OCI-LY7 (cell line): Measurements from ENCODE around the gene KAZN. TPM values are rescaled to one million over a fixed set of nuclear protein-coding genes. Genes with fewer than 3 reads are reported as not detected.

Experiments
- BruUV-seq: library from RNA; stranded (reverse); fragments of 400-500 nt; replicated peaks from 2 replicates; lab custom pipeline; 2021; lab: Mats Ljungman, UMichigan
- CTCF ChIA-PET: fragments of 300-600 bp; sonication (Branson Sonifier 250); formaldehyde crosslinking; loops from one replicate; lab custom pipeline; 2022; ENCODE audit warnings: antibody characterized with exemption; ENCODE audit not compliant: unreplicated experiment; lab: Charles Lee
- POLR2A ChIA-PET: fragments of 300-600 bp; sonication (Branson Sonifier 250); formaldehyde crosslinking; loops from one replicate; lab custom pipeline; 2022; ENCODE audit warnings: antibody characterized with exemption; lab: Charles Lee
- DNase-seq: peaks from one replicate; pipeline ENCODE4 v3.0.0-alpha.2; 2015; ENCODE audit warnings: low spot score
- H2AFZ ChIP-seq: fragments of 200-600 bp; sonication (generic), shearing (Covaris generic); 2 replicates; pipeline ENCODE4 v1.6.1; 2014; ENCODE audit warnings: mild to moderate bottlenecking, antibody characterized with exemption, low read length, moderate library complexity
- H3K27ac ChIP-seq: fragments of 200-600 bp; sonication (generic); 2 replicates; pipeline ENCODE4 v1.5.1; 2014; ENCODE audit warnings: mixed run types, low read depth, mild to moderate bottlenecking, moderate library complexity, low read length, inconsistent platforms; ENCODE audit not compliant: poor library complexity, severe bottlenecking
- H3K36me3 ChIP-seq: fragments of 200-600 bp; sonication (generic); 2 replicates; pipeline ENCODE4 v1.6.1; 2014; ENCODE audit warnings: mild to moderate bottlenecking, antibody characterized with exemption, low read length, moderate library complexity, mixed read lengths; ENCODE audit not compliant: insufficient read depth
- H3K4me1 ChIP-seq: fragments of 200-600 bp; sonication (generic); 2 replicates; pipeline ENCODE4 v1.5.1; 2014; ENCODE audit warnings: mild to moderate bottlenecking, low read length; ENCODE audit not compliant: insufficient read depth, poor library complexity, severe bottlenecking
- H3K4me2 ChIP-seq: fragments of 200-600 bp; sonication (generic); 2 replicates; pipeline ENCODE4 v1.6.1; 2014; ENCODE audit warnings: mild to moderate bottlenecking, low read length
- H3K4me3 ChIP-seq: fragments of 200-600 bp; sonication (generic); 2 replicates; pipeline ENCODE4 v1.5.1; 2014; ENCODE audit warnings: mild to moderate bottlenecking, low read depth, low read length; ENCODE audit not compliant: poor library complexity, severe bottlenecking
- H3K79me2 ChIP-seq: fragments of 200-600 bp; sonication (generic); 2 replicates; pipeline ENCODE4 v1.6.1; 2016; ENCODE audit warnings: low read depth, mild to moderate bottlenecking, low read length, moderate library complexity, mixed read lengths; ENCODE audit not compliant: insufficient read depth
- H3K9me2 ChIP-seq: fragments of 200-600 bp; sonication (generic); 2 replicates; pipeline ENCODE4 v1.6.1; 2016; ENCODE audit warnings: mild to moderate bottlenecking, low read length, mixed read lengths; ENCODE audit not compliant: insufficient read depth
- H3K9me3 ChIP-seq: fragments of 200-600 bp; sonication (generic); 2 replicates; pipeline ENCODE4 v1.6.1; 2014; ENCODE audit warnings: mild to moderate bottlenecking, mixed run types, low read length, mixed read lengths
- H4K20me1 ChIP-seq: fragments of 200-600 bp; sonication (generic); 2 replicates; pipeline ENCODE4 v1.6.1; 2014; ENCODE audit warnings: mild to moderate bottlenecking, antibody characterized with exemption, low read length, moderate library complexity, mixed read lengths; ENCODE audit not compliant: insufficient read depth
- EZH2phosphoT487 ChIP-seq: fragments of 200-600 bp; sonication (generic); IDR thresholded peaks from 2 replicates; pipeline ENCODE4 v1.6.1; 2018; ENCODE audit warnings: low read depth, borderline replicate concordance, mild to moderate bottlenecking, mixed run types, antibody characterized with exemption, low read length, moderate library complexity, mixed read lengths
- intact Hi-C: fragments of 100-400 bp; cut with micrococcal nuclease; formaldehyde crosslinking; loops from one replicate; pipeline ENCODE4 v1.10.0; 2022; ENCODE audit not compliant: unreplicated experiment
- total RNA-seq, 2 experiments: library from RNA; depleted of rRNA in 1 of 2; stranded (reverse); fragments of >200 nt in 1 of 2; shearing (Covaris generic) in 1 of 2; gene quantifications; 2 replicates each; pipeline ENCODE4 v1.2.3, GENCODE V29; 2014 to 2022
- TF ChIP-seq, protein P1 (sequence below): fragments of 200-600 bp; sonication (generic); conservative IDR thresholded peaks from 2 replicates; pipeline ENCODE4 v1.5.1; 2014; ENCODE audit warnings: mild to moderate bottlenecking, antibody characterized with exemption, low read length, moderate library complexity, mixed read lengths

The KAZN gene
- total RNA-seq, 2 experiments from 2014 or later, result 0.40 to 2.4 TPM

DNA sequence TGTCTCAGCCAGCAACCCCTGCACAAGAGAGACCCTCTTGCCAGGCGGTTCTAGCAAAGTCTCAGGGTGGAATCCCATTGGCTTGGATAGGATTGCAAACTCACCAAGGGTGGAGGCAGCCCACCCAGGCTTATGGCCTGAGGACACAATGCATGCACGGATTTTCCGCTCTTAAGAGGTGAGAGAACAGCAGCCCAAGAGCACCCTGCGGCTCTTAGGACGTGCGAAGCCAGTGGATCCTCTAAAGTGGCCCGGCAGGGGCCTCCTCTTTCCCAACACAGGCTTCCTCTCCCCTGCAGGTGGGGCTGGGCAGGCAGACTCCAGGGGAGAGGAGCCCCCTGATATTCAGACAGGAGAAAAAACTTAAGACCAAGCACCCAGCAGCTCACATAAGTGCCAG is 523.8 kb downstream of the KAZN start:
- no peak overlapping the region for H3K4me3 ChIP-seq
- ChIA-PET CTCF (no interaction called here), POLR2A (no interaction called here)
- no peak overlapping the region for H3K4me2 ChIP-seq
- no TSS peak for BruUV-seq
- H3K9me2 ChIP-seq, result no peaks in the 10 kb centered on the region
- H3K4me1 ChIP-seq, result no peaks in the 10 kb centered on the region
- H3K36me3 ChIP-seq, result no peaks in the 10 kb centered on the region
- no peaks in the 10 kb centered on the region for H3K9me3 ChIP-seq
- TF ChIP-seq, protein P1, sequence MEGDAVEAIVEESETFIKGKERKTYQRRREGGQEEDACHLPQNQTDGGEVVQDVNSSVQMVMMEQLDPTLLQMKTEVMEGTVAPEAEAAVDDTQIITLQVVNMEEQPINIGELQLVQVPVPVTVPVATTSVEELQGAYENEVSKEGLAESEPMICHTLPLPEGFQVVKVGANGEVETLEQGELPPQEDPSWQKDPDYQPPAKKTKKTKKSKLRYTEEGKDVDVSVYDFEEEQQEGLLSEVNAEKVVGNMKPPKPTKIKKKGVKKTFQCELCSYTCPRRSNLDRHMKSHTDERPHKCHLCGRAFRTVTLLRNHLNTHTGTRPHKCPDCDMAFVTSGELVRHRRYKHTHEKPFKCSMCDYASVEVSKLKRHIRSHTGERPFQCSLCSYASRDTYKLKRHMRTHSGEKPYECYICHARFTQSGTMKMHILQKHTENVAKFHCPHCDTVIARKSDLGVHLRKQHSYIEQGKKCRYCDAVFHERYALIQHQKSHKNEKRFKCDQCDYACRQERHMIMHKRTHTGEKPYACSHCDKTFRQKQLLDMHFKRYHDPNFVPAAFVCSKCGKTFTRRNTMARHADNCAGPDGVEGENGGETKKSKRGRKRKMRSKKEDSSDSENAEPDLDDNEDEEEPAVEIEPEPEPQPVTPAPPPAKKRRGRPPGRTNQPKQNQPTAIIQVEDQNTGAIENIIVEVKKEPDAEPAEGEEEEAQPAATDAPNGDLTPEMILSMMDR, result no peak
- TF ChIP-seq EZH2phosphoT487, result no peak
- H4K20me1 ChIP-seq, result no peaks in the 10 kb centered on the region
- no peak overlapping the region for H2AFZ ChIP-seq
- DNase-seq, result no peak
- H3K27ac ChIP-seq, result no peak overlapping the region
- intact Hi-C loops, result no loop called here
- H3K79me2 ChIP-seq, result no peaks in the 10 kb centered on the region

DNA sequence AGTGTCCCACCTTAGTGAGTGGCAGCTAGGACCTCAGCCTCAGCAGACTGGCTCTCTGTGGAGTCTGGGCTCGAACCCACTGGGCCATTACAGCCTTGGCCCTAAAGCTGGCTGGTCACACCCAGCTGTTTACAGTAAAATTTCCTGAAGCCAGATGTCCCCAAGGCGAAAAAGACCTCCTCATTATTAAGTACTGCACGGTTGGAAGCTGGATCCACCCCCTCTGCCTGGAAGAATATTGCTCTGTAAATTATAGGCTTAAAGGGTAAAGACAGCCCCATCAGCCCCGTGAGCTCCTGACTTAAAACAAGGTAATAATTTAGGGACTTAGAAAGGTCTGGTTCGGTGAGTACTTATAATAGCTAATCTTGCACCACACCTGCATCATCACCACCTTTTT is 524.8 kb downstream of the KAZN start:
- ChIA-PET POLR2A (no interaction called here), CTCF (no interaction called here)
- no peaks in the 10 kb centered on the region for H4K20me1 ChIP-seq
- no peak overlapping the region for H2AFZ ChIP-seq
- H3K4me3 ChIP-seq, result no peak overlapping the region
- H3K27ac ChIP-seq, result no peak overlapping the region
- no peaks in the 10 kb centered on the region for H3K36me3 ChIP-seq
- TF ChIP-seq, protein P1, result no peak
- DNase-seq, result no peak
- H3K4me1 ChIP-seq, result no peaks in the 10 kb centered on the region
- H3K4me2 ChIP-seq, result no peak overlapping the region
- no peaks in the 10 kb centered on the region for H3K9me2 ChIP-seq
- intact Hi-C loops, result no loop called here
- no peaks in the 10 kb centered on the region for H3K79me2 ChIP-seq
- no TSS peak for BruUV-seq
- H3K9me3 ChIP-seq, result no peaks in the 10 kb centered on the region

DNA sequence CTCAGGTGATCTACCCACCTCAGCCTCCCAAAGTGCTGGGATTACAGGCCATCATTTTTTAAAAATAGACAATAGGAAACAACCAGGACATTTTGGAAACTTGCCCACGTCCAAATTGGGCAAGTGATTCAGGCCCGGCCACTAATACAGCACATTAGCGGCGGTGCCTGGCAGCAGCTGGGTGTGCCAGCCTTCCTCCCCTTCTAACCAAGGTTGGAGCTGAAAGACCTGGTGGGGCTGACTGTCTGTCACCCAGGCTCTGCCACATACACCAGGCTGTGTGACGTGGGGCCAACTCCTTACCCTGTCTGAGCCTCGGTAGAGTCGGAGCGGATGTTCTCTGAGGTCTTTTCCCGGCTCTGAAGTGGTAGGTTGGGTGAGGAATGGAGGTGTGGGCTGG is 525.4 kb downstream of the KAZN start:
- Histone ChIP-seq H4K20me1 (no peaks in the 10 kb centered on the region), H3K4me3 (no peak overlapping the region), H3K27ac (no peak overlapping the region), H3K4me2 (no peak overlapping the region), H3K79me2 (no peaks in the 10 kb centered on the region), H3K4me1 (no peaks in the 10 kb centered on the region), H3K9me2 (no peaks in the 10 kb centered on the region), H3K9me3 (no peaks in the 10 kb centered on the region), H2AFZ (no peak overlapping the region), H3K36me3 (no peaks in the 10 kb centered on the region)
- intact Hi-C loops, result no loop called here
- no TSS peak for BruUV-seq
- POLR2A ChIA-PET, result no interaction called here
- DNase-seq, result no peak
- CTCF ChIA-PET, result no interaction called here
- no peak for TF ChIP-seq EZH2phosphoT487
- TF ChIP-seq, protein P1, result no peak
